Rectal smooth muscle tissue (tissue), 1 donor: Measurements from ENCODE around the gene OAS3.

Experiments used
- H3K27ac ChIP-seq: one replicate; pipeline ENCODE4 v1.7.0; 2013; ENCODE audit warnings: low read depth, low read length, inconsistent platforms
- H3K27me3 ChIP-seq: one replicate; pipeline ENCODE4 v1.7.0; 2013; ENCODE audit warnings: low read length; ENCODE audit not compliant: control insufficient read depth, insufficient read depth
- H3K36me3 ChIP-seq: one replicate; pipeline ENCODE4 v1.7.0; 2013; ENCODE audit warnings: low read length; ENCODE audit not compliant: control insufficient read depth, insufficient read depth
- H3K4me1 ChIP-seq: one replicate; pipeline ENCODE4 v1.7.0; 2013; ENCODE audit warnings: low read length; ENCODE audit not compliant: control insufficient read depth, insufficient read depth
- H3K4me3 ChIP-seq: one replicate; pipeline ENCODE4 v1.7.0; 2013; ENCODE audit warnings: low read length
- H3K9ac ChIP-seq: one replicate; pipeline ENCODE4 v1.7.0; 2013; ENCODE audit warnings: low read length

OAS3 gene

DNA sequence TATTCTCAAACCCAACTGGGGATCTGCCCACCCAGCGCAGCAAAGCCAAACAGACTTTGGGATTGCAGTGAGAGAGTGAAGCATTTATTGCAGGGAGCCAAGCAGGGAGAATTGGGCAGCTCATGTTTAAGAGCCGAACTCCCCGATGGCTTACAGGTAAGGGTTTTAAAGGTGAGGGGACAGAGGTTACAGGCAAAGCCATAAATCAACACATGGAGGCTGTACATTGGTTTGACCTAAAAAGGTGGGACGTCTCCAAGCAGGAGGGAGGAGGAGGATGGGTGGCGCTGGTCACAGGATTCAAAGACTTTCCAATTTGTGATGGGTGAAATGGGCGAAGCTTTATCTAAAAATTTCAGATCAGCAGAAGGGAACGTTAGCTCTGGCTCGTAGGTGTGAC lies 58.2 kb downstream of the OAS3 start:
- H3K27me3 ChIP-seq: no peaks in the 10 kb centered on the region

DNA sequence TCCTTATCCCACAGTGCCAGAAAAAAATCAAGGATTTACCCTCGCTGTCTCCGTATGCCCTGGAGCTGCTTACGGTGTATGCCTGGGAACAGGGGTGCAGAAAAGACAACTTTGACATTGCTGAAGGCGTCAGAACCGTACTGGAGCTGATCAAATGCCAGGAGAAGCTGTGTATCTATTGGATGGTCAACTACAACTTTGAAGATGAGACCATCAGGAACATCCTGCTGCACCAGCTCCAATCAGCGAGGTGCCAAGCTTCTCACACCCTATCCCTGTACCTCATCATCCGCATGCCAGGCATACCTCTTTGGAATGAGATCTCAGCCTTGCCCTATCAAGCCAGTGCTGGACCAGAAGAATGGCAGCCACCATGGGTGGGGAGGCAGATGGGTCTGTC lies 59.2 kb downstream of the OAS3 start:
- Histone ChIP-seq H3K9ac (no peak overlapping the region), H3K27ac (no peak overlapping the region), H3K36me3 (no peaks in the 10 kb centered on the region), H3K27me3 (no peaks in the 10 kb centered on the region), H3K4me1 (no peaks in the 10 kb centered on the region), H3K4me3 (no peak overlapping the region)

More for the DNA sequence above, 58.2 kb downstream of the OAS3 start:
- H3K9ac ChIP-seq: no peak overlapping the region
- no peaks in the 10 kb centered on the region for H3K4me1 ChIP-seq
- H3K4me3 ChIP-seq: no peak overlapping the region
- H3K36me3 ChIP-seq: no peaks in the 10 kb centered on the region
- no peak overlapping the region for H3K27ac ChIP-seq

DNA sequence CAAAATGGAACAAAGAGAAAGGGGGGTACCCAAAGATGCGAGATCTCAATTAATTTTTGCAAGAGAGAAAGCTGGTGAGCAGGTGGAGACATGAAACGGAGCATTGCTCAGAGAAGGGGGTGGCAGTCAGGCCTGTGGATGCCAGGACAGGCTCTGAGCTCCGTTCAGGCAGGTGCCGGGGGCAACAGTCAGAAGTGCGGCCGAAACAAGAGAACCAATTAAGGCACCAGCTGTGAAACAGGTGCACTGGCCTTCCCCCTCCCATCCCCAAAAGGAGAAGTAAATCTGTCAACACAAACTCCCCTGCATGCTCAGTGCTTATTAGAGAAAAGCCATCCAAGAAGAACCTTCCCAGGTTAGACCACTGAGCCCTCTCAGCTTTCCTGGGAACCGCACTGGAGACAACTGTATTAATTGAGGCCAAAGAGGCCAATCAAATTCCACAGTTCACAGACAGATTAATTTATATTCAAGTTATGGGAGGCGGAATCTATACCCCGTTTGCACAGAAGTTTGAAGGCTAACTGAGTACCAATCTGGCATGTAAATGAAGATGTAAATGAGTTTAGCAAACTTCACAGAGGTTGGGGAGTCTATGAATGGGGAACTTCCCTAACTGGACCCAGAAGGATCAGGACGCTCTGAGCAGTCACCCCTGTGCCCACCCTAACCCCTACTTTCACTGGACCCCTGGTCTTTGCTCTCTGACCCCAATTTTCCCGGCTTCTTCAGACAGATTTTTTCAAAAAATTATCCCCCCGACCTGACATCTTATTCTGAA lies 60.9 kb downstream of the OAS3 start:
- Histone ChIP-seq H3K4me1 (no peaks in the 10 kb centered on the region), H3K27ac (no peak overlapping the region), H3K27me3 (no peaks in the 10 kb centered on the region), H3K9ac (no peak overlapping the region), H3K4me3 (no peak overlapping the region), H3K36me3 (no peaks in the 10 kb centered on the region)

DNA sequence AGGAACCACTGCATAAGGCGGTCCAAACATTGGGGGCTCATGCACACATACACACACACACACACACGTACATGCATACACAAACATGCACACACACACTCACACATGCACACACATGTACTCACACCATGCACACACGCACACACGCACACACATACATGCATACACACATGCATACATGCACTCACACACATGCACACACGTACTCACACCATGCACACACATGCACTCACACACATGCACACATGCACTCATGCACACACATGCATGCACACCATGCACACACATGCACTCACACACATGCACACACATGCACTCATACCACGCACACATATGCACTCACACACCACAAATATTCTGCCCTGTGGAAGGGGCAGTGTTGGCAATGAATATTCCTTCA lies 62.2 kb downstream of the OAS3 start:
- no peak overlapping the region for H3K4me3 ChIP-seq
- H3K27ac ChIP-seq: no peak overlapping the region
- no peak overlapping the region for H3K9ac ChIP-seq
- no peaks in the 10 kb centered on the region for H3K4me1 ChIP-seq
- H3K27me3 ChIP-seq: no peaks in the 10 kb centered on the region
- H3K36me3 ChIP-seq: no peaks in the 10 kb centered on the region

DNA sequence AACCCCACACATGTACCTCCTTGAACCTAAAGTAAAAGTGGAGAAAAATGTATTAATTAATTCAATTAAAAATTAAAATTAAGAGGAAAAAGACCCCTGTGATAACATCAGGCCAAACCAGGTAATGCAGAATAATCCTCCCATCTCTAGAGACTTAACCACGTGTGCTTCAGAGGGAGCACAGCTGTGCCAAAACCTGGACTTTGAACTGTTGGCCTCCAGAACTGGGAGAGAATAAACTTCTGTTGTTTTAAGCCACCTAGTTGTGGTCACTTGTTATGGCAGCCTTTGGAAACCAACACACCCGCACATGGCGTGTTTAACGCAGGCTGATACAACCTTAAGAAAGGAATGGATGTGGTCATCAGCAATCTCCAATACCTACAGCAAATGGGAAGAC lies 63.9 kb downstream of the OAS3 start:
- Histone ChIP-seq H3K4me3 (no peak overlapping the region), H3K36me3 (peaks cover 3% of the 10 kb centered on the region), H3K27me3 (no peaks in the 10 kb centered on the region), H3K4me1 (no peaks in the 10 kb centered on the region), H3K27ac (no peak overlapping the region), H3K9ac (no peak overlapping the region)

- no peaks in the 10 kb centered on the region for H3K27me3 ChIP-seq
- H3K9ac ChIP-seq: no peak overlapping the region
- no peak overlapping the region for H3K4me3 ChIP-seq
- peaks cover 3% of the 10 kb centered on the region for H3K36me3 ChIP-seq
- H3K4me1 ChIP-seq: no peaks in the 10 kb centered on the region
- no peak overlapping the region for H3K27ac ChIP-seq
These were observed 64.4 kb downstream of the OAS3 start for GRCh38 chr12:113002676-113003075.

DNA sequence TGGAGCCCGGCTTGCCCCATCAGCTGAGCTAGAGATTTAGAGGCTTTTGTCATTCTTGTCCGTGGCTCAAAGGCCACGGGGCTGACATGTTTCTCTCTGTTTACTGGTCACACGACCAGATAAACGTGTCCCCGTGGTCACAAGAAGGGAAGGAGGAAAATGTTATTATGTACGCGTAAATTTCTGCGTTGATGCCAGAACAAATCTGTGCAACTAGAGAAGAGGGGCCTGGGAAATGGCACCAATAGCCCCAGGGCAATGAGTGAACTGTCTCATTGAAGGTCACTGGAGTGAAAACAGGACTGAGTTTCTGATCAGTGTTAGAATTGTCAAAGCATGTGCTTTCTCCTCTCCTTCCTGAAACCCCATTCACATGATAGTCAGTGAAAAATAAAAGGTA lies 65.4 kb downstream of the OAS3 start:
- Histone ChIP-seq H3K27ac (no peak overlapping the region), H3K27me3 (no peaks in the 10 kb centered on the region), H3K4me1 (no peaks in the 10 kb centered on the region), H3K9ac (no peak overlapping the region), H3K36me3 (peaks cover 3% of the 10 kb centered on the region), H3K4me3 (no peak overlapping the region)

DNA sequence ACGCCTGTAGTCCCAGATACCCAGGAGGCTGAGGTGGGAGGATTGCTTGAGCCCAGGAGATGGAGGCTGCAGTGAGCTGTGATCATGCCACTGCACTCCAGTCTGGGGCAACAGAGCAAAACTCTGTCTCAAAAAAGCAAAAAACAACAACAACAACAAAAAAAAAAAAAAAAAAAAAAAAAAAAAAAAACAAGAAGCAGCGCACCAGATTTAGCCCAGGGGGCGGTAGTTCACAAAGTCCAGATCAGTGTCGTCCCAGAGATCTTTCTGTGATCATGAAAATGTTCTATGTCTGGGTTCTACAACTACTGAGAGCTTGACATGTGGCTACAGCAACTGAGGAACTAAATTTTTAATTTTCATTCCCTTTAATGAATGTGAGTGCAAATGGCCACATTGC lies 67.5 kb downstream of the OAS3 start:
- Histone ChIP-seq H3K27me3 (no peaks in the 10 kb centered on the region), H3K9ac (no peak overlapping the region), H3K36me3 (peaks cover 10% of the 10 kb centered on the region), H3K4me3 (no peak overlapping the region), H3K4me1 (no peaks in the 10 kb centered on the region), H3K27ac (no peak overlapping the region)

GRCh38 chr12:113006206-113006605 lies 67.9 kb downstream of the OAS3 start:
- H3K27me3 ChIP-seq: no peaks in the 10 kb centered on the region
- no peaks in the 10 kb centered on the region for H3K4me1 ChIP-seq
- H3K9ac ChIP-seq: no peak overlapping the region
- peaks cover 10% of the 10 kb centered on the region for H3K36me3 ChIP-seq
- no peak overlapping the region for H3K4me3 ChIP-seq
- H3K27ac ChIP-seq: no peak overlapping the region

- Histone ChIP-seq H3K9ac (no peak overlapping the region), H3K4me1 (no peaks in the 10 kb centered on the region), H3K4me3 (no peak overlapping the region), H3K27ac (no peak overlapping the region), H3K27me3 (no peaks in the 10 kb centered on the region), H3K36me3 (peaks cover 10% of the 10 kb centered on the region)
These were observed 68.4 kb downstream of the OAS3 start for GRCh38 chr12:113006641-113007040.

GRCh38 chr12:113007166-113007565 lies 68.9 kb downstream of the OAS3 start:
- H3K9ac ChIP-seq: no peak overlapping the region
- H3K27me3 ChIP-seq: no peaks in the 10 kb centered on the region
- H3K4me1 ChIP-seq: no peaks in the 10 kb centered on the region
- H3K36me3 ChIP-seq: peaks cover 10% of the 10 kb centered on the region
- no peak overlapping the region for H3K4me3 ChIP-seq
- H3K27ac ChIP-seq: no peak overlapping the region

- no peaks in the 10 kb centered on the region for H3K27me3 ChIP-seq
- peaks cover 10% of the 10 kb centered on the region for H3K36me3 ChIP-seq
- no peaks in the 10 kb centered on the region for H3K4me1 ChIP-seq
- no peak overlapping the region for H3K9ac ChIP-seq
- H3K27ac ChIP-seq: no peak overlapping the region
- no peak overlapping the region for H3K4me3 ChIP-seq
These were observed 72.4 kb downstream of the OAS3 start for GRCh38 chr12:113010701-113011100.

- Histone ChIP-seq H3K27ac (no peak overlapping the region), H3K27me3 (no peaks in the 10 kb centered on the region), H3K4me1 (no peaks in the 10 kb centered on the region), H3K36me3 (peaks cover 6% of the 10 kb centered on the region), H3K9ac (no peak overlapping the region), H3K4me3 (no peak overlapping the region)
These were observed 76.3 kb downstream of the OAS3 start for GRCh38 chr12:113014565-113014964.
